ENCODE data around the gene SPEM3.

The SPEM3 gene

DNA sequence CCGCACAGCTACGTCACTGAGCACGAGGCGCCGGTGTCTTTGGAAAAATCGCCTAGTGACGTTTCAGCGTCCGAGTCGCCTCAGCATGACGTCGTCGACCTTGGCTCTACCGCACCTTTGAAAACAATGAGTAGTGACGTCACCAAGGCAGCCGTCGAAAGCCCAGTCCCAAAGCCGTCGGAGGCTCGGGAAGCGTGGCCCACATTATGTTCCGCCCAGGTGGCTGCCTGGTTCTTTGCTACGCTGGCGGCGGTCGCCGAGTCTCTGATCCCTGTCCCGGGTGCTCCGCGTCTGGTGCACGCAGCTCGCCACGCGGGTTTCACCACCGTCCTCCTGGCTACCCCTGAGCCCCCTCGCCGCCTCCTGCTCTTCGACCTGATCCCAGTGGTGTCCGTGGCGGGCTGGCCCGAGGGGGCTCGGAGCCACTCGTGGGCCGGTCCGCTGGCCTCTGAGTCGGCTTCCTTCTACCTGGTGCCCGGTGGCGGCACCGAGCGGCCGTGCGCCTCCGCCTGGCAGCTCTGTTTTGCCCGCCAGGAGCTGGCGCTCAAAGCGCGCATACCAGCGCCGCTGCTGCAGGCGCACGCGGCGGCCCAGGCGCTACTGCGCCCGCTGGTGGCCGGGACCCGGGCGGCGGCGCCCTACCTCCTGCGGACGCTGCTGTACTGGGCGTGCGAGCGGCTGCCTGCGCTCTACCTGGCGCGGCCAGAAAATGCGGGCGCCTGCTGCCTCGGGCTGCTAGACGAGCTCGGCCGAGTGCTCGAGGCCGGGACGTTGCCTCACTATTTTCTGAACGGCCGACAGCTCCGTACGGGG, 8.1 kb downstream of the SPEM3 start:
- H3K4me1 ChIP-seq (ENCODE audit: control insufficient read depth, insufficient read depth, low read length), result peaks cover 46% of the 10 kb centered on the region
- H3K9ac ChIP-seq (ENCODE audit: low read length in 2 of 2), result no peak overlapping the region
- H3K36me3 ChIP-seq (ENCODE audit: control insufficient read depth in 2 of 2, insufficient read depth in 2 of 2, low read length in 2 of 2), result no peaks in the 10 kb centered on the region
- H3K27ac ChIP-seq (ENCODE audit: low read length), result no peak overlapping the region
- no peaks in the 10 kb centered on the region for H3K9me3 ChIP-seq (ENCODE audit: control insufficient read depth in 2 of 2, low read length in 2 of 2)
- peaks cover 65 to 71% of the 10 kb centered on the region in 2 donors for H3K27me3 ChIP-seq (ENCODE audit: control insufficient read depth in 1 of 2, insufficient read depth in 2 of 2, low read length in 2 of 2)
- peak overlapping the region; percentile 17 to 65 for H3K4me3 ChIP-seq (ENCODE audit: low read length in 2 of 2)

DNA sequence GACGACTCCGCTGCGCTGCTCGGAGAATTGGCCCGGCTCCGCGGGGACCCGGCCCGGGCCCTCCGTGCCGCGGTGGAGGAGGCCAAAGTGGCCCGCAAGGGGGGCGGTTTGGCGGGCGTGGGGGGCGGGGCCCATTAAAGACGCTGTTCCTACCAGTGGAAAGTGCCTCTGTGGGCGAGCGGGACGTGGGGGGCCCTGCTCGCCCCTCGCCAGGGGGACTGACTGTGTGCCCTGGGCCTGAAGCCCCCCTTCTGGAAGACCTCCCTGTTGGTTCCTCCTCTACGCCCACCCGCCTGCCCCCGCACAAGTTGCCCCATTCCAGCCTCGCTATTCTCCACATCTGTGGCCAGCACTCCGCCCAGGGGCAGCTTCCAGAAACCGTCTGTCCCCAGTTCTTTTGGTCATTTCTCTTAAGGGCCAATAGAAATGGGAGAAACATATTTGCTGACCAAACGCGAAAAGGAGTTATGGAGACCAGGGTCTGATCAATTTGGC, 8.8 kb downstream of the SPEM3 start:
- Histone ChIP-seq H3K9me3 (ENCODE audit: control insufficient read depth in 2 of 2, low read length in 2 of 2) (no peaks in the 10 kb centered on the region), H3K9ac (ENCODE audit: low read length in 2 of 2) (no peak overlapping the region), H3K36me3 (ENCODE audit: control insufficient read depth in 2 of 2, insufficient read depth in 2 of 2, low read length in 2 of 2) (no peaks in the 10 kb centered on the region), H3K4me3 (ENCODE audit: low read length in 2 of 2) (peak overlapping the region in 1 of 2 donors; percentile 65), H3K27me3 (ENCODE audit: control insufficient read depth in 1 of 2, insufficient read depth in 2 of 2, low read length in 2 of 2) (peaks cover 64 to 67% of the 10 kb centered on the region in 2 donors), H3K4me1 (ENCODE audit: control insufficient read depth, insufficient read depth, low read length) (peaks cover 46% of the 10 kb centered on the region), H3K27ac (ENCODE audit: low read length) (no peak overlapping the region)

DNA sequence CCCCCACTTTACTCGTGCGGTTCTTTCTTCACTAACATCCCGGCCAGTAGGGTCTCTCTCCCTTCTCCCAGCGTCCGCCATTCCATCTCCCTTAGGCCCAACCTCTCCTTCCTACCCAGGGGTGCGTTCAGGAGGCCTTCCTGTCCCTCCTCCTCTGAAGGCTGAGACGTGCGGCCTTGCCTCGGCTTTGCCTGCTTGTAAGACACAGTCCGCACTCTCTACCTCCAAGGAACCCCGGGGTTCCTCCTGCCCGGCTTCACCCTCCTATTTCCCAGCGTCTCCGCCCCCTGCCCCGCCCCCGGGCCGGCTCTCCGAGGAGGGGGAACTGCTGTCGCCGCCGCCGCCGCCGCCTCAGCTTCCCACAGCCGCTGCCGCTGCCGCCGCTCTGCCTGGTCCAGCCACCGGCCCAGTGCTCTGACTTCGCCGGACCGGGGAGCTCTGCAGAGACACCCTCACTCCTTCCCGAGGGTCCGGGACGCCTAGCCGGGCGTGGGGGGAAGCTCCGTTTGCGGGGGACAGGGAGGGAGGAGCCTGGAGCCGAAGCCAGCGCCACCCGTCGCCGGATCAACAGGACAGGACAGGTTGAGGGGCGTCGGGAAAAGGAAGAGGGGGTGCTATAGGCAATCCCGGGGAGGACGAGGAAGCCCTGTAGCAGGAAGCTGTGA, 9.4 kb downstream of the SPEM3 start:
- Histone ChIP-seq H3K27ac (ENCODE audit: low read length) (no peak overlapping the region), H3K4me3 (ENCODE audit: low read length in 2 of 2) (peak overlapping the region in 1 of 2 donors; percentile 29), H3K9ac (ENCODE audit: low read length in 2 of 2) (no peak overlapping the region), H3K4me1 (ENCODE audit: control insufficient read depth, insufficient read depth, low read length) (peaks cover 46% of the 10 kb centered on the region), H3K27me3 (ENCODE audit: control insufficient read depth in 1 of 2, insufficient read depth in 2 of 2, low read length in 2 of 2) (peaks cover 62 to 71% of the 10 kb centered on the region in 2 donors), H3K36me3 (ENCODE audit: control insufficient read depth in 2 of 2, insufficient read depth in 2 of 2, low read length in 2 of 2) (no peaks in the 10 kb centered on the region), H3K9me3 (ENCODE audit: control insufficient read depth in 2 of 2, low read length in 2 of 2) (no peaks in the 10 kb centered on the region)

DNA sequence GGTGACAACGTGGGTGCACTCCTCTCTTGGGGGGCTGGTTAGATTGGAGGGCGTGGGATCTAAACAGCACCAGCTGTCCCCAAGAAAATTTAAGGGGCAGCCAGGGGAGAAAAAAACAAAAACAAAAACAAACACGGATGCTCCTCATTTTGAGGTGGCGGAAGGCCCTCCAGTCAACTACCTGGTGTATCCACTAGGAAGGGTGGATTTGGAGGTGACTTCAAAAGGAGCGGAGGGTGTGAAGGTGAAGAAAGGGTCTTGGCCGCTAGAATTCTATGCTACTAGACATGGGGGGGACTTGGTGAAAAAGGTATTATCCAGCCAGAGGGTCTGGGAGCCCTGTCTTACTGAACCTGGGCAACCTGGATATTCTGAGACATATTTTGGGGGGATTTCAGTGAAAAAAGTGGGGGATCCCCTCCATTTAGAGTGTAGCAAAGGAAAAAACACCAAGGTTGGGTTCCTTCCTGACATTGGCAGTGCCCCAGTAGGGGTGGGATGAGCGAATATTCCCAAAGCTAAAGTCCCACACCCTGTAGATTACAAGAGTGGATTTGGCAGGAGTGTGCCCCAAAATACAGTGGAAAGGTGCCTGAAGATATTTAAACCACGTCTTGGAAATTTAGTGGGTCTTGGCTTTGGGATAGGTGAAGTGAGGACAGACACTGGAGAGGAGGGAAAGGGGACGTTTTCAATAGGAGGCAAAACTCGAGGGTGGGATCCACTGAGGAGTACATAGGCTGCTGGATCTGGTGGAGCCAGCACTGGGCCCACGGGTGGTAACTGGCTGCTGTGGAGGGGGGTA, 10.2 kb downstream of the SPEM3 start:
- no peak overlapping the region for H3K4me3 ChIP-seq (ENCODE audit: low read length in 2 of 2)
- no peak overlapping the region for H3K27ac ChIP-seq (ENCODE audit: low read length)
- no peaks in the 10 kb centered on the region for H3K9me3 ChIP-seq (ENCODE audit: control insufficient read depth in 2 of 2, low read length in 2 of 2)
- H3K36me3 ChIP-seq (ENCODE audit: control insufficient read depth in 2 of 2, insufficient read depth in 2 of 2, low read length in 2 of 2), result no peaks in the 10 kb centered on the region
- H3K4me1 ChIP-seq (ENCODE audit: control insufficient read depth, insufficient read depth, low read length), result peaks cover 46% of the 10 kb centered on the region
- H3K27me3 ChIP-seq (ENCODE audit: control insufficient read depth in 1 of 2, insufficient read depth in 2 of 2, low read length in 2 of 2), result peaks cover 63 to 70% of the 10 kb centered on the region in 2 donors
- H3K9ac ChIP-seq (ENCODE audit: low read length in 2 of 2), result no peak overlapping the region

DNA sequence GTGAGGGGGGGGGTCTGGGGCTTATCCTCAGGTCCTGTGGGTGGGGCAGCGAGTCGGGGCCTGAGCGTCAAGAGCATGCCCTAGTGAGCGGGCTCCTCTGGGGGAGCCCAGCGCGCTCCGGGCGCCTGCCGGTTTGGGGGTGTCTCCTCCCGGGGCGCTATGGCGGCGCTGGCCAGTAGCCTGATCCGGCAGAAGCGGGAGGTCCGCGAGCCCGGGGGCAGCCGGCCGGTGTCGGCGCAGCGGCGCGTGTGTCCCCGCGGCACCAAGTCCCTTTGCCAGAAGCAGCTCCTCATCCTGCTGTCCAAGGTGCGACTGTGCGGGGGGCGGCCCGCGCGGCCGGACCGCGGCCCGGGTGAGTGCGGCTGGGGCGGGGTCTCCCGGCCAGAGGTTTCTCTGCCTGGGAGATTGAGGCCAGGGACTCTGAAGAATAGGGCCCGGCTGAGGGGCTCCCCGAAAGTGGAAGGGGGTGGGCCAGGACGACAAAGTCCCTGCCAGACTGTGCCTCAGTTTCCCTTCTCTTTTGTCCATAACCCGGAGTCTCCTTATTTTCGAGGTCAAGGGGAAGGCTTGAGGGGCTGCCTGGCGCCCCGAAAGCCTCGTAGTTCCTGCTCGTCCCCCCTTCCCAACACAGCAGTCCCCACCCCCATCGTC, 10.9 kb downstream of the SPEM3 start, which contains the start of gene FGF11:
Gene FGF11 (plus strand): TSS at position 51 of the 651 bp plus-strand sequence. CDS start 109 bp downstream, at position 160.
- Histone ChIP-seq H3K4me1 (ENCODE audit: control insufficient read depth, insufficient read depth, low read length) (peaks cover 46% of the 10 kb centered on the region), H3K27ac (ENCODE audit: low read length) (no peak within 1 kb of the TSS)

DNA sequence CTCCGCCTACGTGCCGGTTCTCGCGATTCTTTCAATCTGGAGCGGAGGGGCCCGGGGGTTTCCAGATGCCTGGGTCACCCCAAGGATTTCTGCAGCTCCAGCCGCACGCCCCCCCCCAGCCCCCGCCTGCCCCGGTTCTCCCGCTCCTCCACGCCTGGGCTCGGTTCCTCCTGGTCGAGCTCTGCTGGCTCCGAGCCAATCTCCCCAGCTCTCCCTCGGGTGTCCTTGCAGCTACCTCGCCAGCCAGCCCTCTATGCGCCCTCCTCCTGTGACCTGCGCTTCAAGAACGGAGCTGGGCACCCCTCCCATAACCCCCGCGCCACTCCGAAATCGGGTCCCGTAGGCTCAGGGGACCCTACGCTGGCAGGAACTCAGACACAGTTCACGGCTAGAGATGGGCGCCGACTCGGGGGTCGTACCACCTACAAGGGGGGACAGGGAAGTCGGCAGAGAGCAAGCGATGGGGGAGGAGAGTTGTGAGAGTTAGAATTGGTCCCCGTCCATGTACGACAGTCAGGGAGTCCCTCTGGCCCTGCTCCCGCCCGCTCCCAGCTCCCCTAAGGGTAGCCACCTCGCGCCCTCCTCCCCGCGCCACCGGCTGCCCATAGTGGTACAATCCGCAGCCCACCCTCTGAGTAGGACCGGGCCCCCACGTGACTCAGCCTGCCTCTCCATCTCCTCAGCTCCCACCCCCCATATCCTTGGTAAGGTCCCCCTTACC, 11.6 kb downstream of the SPEM3 start:
- Histone ChIP-seq H3K4me3 (ENCODE audit: low read length in 2 of 2) (peak overlapping the region; percentile 49 to 51), H3K36me3 (ENCODE audit: control insufficient read depth in 2 of 2, insufficient read depth in 2 of 2, low read length in 2 of 2) (no peaks in the 10 kb centered on the region), H3K27ac (ENCODE audit: low read length) (no peak overlapping the region), H3K4me1 (ENCODE audit: control insufficient read depth, insufficient read depth, low read length) (peaks cover 49% of the 10 kb centered on the region), H3K9ac (ENCODE audit: low read length in 2 of 2) (peak overlapping the region in 1 of 2 donors; percentile 15), H3K27me3 (ENCODE audit: control insufficient read depth in 1 of 2, insufficient read depth in 2 of 2, low read length in 2 of 2) (peaks cover 65 to 77% of the 10 kb centered on the region in 2 donors), H3K9me3 (ENCODE audit: control insufficient read depth in 2 of 2, low read length in 2 of 2) (no peaks in the 10 kb centered on the region)

More for the DNA sequence above, 10.9 kb downstream of the SPEM3 start, which contains the start of gene FGF11:
- Histone ChIP-seq H3K4me3 (ENCODE audit: low read length in 2 of 2) (peak within 1 kb of the TSS; percentile 49 to 51), H3K9me3 (ENCODE audit: control insufficient read depth in 2 of 2, low read length in 2 of 2) (no peaks in the 10 kb centered on the region), H3K9ac (ENCODE audit: low read length in 2 of 2) (peak within 1 kb of the TSS in 1 of 2 donors; percentile 15), H3K27me3 (ENCODE audit: control insufficient read depth in 1 of 2, insufficient read depth in 2 of 2, low read length in 2 of 2) (peaks cover 64 to 73% of the 10 kb centered on the region in 2 donors), H3K36me3 (ENCODE audit: control insufficient read depth in 2 of 2, insufficient read depth in 2 of 2, low read length in 2 of 2) (no peaks in the 10 kb centered on the region)

DNA sequence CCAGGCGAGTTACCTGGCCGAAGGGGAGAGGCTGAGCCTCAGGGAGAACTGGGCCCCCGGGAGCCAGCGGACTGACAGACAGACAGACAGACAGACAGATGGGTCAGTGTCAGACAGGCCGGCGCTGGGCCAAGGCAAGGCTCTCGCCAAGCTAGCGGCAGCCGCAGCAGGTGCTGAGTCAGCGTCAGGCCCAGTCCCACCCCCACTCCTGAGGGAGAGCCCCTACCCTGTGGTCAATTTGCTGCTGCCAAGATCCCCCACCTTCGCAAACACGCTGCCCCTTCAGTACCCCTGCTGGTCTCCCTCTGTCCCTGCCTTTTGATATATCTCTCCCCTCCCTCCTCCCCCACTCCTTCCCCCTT, 12.2 kb downstream of the SPEM3 start:
- Histone ChIP-seq H3K9me3 (ENCODE audit: control insufficient read depth in 2 of 2, low read length in 2 of 2) (no peaks in the 10 kb centered on the region), H3K9ac (ENCODE audit: low read length in 2 of 2) (no peak overlapping the region), H3K36me3 (ENCODE audit: control insufficient read depth in 2 of 2, insufficient read depth in 2 of 2, low read length in 2 of 2) (no peaks in the 10 kb centered on the region), H3K4me1 (ENCODE audit: control insufficient read depth, insufficient read depth, low read length) (peaks cover 48% of the 10 kb centered on the region), H3K27me3 (ENCODE audit: control insufficient read depth in 1 of 2, insufficient read depth in 2 of 2, low read length in 2 of 2) (peaks cover 65 to 77% of the 10 kb centered on the region in 2 donors), H3K27ac (ENCODE audit: low read length) (no peak overlapping the region), H3K4me3 (ENCODE audit: low read length in 2 of 2) (no peak overlapping the region)

DNA sequence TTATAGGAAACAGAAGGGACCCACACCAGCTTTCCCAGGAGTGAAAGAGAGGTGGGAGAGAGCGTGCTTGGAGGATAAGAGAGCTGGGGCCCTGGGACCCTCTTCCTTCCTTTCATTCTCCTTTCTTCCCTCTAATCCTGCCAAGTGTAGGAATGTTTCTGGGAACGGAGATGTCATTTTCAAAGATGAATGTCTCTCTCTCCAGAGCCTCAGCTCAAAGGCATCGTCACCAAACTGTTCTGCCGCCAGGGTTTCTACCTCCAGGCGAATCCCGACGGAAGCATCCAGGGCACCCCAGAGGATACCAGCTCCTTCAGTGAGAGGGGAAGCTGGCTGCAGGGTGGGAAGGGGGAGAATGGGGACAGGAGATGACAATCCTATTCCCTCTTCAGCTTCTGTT, 12.6 kb downstream of the SPEM3 start:
- H3K36me3 ChIP-seq (ENCODE audit: control insufficient read depth in 2 of 2, insufficient read depth in 2 of 2, low read length in 2 of 2), result no peaks in the 10 kb centered on the region
- H3K9me3 ChIP-seq (ENCODE audit: control insufficient read depth in 2 of 2, low read length in 2 of 2), result no peaks in the 10 kb centered on the region
- H3K27me3 ChIP-seq (ENCODE audit: control insufficient read depth in 1 of 2, insufficient read depth in 2 of 2, low read length in 2 of 2), result peaks cover 64 to 77% of the 10 kb centered on the region in 2 donors
- H3K9ac ChIP-seq (ENCODE audit: low read length in 2 of 2), result no peak overlapping the region
- H3K4me1 ChIP-seq (ENCODE audit: control insufficient read depth, insufficient read depth, low read length), result peaks cover 44% of the 10 kb centered on the region
- H3K4me3 ChIP-seq (ENCODE audit: low read length in 2 of 2), result no peak overlapping the region
- no peak overlapping the region for H3K27ac ChIP-seq (ENCODE audit: low read length)

DNA sequence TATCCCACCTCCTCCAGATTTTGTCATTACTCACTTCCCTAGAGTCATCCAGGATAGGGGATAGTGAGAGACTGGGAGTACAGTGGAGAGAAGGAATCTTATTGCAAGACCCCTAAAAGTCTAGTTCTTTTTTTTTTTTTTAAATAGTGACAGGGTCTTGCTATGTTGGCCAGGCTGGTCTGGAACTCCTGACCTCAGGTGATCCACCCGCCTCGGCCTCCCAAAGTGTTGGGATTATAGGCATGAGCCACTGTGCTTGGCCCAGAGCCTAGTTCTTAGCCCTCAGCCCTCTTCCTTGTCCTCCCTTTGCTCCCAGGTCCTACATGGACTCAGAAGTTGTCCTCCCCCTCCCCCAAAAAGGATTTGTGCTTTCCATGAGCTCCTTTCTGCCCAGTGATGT, 13.5 kb downstream of the SPEM3 start:
- Histone ChIP-seq H3K4me3 (ENCODE audit: low read length in 2 of 2) (no peak overlapping the region), H3K9ac (ENCODE audit: low read length in 2 of 2) (no peak overlapping the region), H3K36me3 (ENCODE audit: control insufficient read depth in 2 of 2, insufficient read depth in 2 of 2, low read length in 2 of 2) (no peaks in the 10 kb centered on the region), H3K9me3 (ENCODE audit: control insufficient read depth in 2 of 2, low read length in 2 of 2) (no peaks in the 10 kb centered on the region), H3K4me1 (ENCODE audit: control insufficient read depth, insufficient read depth, low read length) (peaks cover 41% of the 10 kb centered on the region), H3K27ac (ENCODE audit: low read length) (no peak overlapping the region), H3K27me3 (ENCODE audit: control insufficient read depth in 1 of 2, insufficient read depth in 2 of 2, low read length in 2 of 2) (peaks cover 66 to 82% of the 10 kb centered on the region in 2 donors)
